GM12864 (cell line): Measurements from ENCODE around the gene CAPN5.

Source experiments
- DNase-seq: peaks from one replicate; pipeline ENCODE4 v3.0.0-alpha.2; 2011; ENCODE audit warnings: low read depth
- H3K4me3 ChIP-seq: 2 replicates; pipeline ENCODE4 v1.5.1; 2011; ENCODE audit warnings: mild to moderate bottlenecking, low read depth, low read length, control low read depth
- TF ChIP-seq, protein P1 (sequence below): IDR thresholded peaks from 2 replicates; pipeline ENCODE4 v1.5.1; 2011; ENCODE audit warnings: low read depth, mild to moderate bottlenecking, moderate library complexity, low read length, control low read depth, inconsistent platforms; ENCODE audit errors: missing control alignments

The CAPN5 gene

DNA sequence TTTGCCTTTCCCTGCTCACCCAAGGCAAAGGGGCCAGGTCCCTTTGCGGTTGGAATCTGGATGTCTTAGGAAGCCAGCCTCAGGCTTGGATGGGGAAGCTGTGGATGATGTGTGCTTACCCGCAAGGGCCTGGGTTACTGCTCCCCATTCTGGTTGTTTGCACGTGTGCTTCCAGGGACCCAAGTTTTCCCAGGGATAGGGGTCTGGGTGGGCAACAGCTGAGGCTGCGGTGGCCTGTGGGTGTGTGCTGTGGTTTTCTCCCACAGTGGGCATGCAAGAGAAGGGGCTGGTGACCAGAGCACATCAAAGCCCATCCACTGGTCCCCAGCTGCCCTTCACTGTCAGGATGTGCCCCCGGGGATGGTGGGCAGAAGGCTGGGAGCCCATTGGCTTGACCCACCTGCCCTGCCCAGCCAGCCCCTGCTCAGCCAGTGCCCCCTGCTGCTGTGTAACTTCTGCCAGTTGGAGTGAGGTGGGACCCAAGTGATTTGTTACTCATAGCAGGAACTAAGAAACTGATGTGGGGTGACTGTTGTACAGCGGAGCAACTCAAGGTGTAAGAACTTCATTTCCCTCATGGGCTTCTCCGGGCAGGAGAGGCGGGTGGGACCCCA lies 3.3 kb downstream of the CAPN5 start:
- no peak for DNase-seq
- TF ChIP-seq, protein P1, sequence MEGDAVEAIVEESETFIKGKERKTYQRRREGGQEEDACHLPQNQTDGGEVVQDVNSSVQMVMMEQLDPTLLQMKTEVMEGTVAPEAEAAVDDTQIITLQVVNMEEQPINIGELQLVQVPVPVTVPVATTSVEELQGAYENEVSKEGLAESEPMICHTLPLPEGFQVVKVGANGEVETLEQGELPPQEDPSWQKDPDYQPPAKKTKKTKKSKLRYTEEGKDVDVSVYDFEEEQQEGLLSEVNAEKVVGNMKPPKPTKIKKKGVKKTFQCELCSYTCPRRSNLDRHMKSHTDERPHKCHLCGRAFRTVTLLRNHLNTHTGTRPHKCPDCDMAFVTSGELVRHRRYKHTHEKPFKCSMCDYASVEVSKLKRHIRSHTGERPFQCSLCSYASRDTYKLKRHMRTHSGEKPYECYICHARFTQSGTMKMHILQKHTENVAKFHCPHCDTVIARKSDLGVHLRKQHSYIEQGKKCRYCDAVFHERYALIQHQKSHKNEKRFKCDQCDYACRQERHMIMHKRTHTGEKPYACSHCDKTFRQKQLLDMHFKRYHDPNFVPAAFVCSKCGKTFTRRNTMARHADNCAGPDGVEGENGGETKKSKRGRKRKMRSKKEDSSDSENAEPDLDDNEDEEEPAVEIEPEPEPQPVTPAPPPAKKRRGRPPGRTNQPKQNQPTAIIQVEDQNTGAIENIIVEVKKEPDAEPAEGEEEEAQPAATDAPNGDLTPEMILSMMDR = no peak
- no peak overlapping the region for H3K4me3 ChIP-seq

DNA sequence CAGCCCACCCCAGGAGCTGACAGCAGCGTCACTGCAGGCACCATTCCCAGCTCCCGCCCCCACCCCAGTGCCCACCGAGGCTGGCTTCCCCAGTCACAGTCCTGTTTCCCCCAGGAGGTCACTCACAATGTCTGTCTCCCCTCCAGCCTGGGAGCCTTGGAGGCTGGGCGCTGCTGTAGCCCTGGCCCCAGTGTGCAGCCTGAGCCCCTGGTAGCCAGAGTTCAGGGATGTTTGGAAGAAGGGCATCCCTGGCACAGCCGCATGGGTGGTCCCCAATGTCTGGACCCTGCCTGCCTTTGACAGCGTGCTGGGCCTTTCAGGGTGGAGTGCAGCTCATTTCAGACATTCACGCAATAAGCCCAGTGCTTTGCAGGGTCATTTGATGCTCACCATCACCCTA lies 4.3 kb downstream of the CAPN5 start:
- no peak for DNase-seq
- H3K4me3 ChIP-seq = no peak overlapping the region
- TF ChIP-seq, protein P1 = no peak

DNA sequence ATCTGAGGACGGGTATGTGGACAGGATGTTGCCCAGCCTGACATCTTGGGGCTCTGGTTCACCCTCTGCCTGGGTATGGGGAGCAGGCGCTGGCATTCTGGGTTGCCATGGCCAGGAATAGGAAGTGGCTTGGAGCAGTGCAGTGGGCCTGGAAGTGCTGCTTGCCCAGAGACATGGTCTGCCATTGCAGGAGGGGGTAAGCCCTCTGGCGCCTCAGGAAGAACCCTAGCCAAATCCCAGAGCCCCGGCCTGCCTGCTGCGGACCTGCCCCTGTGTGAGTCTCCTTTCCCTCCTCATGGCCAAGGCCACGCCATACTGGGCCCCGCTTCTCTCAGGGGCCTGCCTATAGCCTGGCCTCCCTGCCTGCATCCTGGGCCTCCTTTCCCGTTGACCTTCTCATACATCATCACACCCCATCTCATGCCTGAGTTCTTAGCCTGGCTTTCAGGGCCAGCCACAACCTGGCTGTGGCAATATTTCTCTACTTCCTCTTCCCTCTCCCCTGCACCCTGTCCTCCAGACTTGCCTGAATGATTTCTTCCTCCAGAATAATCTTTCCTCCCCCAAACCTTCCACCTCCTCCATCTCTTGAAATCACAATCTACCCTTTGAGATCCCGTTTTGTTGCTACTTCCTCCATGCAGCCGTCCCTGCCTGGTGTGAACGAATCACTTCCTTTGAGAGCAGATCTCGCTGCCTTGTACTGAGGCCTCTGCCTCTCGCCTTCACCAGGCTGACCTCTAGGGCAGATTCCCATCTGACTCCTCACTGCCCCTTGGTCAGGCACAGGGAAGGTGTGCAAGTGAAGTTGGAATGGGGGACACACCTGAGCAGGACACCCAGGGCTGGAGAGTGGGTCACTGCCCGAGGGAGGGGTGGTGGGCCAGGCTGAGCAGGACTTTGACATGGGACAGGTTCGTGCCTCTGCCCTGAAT lies 5.2 kb downstream of the CAPN5 start:
- TF ChIP-seq, protein P1 = no peak
- DNase-seq = no peak
- H3K4me3 ChIP-seq = no peak overlapping the region

DNA sequence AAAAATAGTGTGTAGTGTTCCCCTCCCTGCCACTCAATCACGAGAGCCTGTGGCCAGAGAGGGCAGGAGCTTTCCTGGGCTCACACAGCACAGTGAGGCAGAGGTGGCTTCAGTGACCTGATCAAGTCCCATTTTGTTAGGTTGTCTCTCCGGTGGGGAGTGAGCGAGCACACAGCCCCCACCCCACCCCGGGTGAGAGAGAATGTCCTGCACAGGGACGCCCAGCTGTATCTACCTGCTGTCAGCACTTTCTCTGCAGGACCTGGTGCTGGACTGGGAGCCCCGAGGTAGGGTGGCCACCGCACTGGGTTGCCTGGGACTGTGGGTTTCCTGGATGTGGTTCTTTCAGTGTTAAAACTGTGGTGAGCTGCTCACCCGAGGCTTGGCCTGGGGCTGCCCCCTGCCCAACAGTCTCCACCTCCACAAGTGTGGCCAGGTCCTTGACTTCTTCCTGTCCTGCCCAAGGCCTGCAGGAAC lies 6.1 kb downstream of the CAPN5 start:
- no peak overlapping the region for H3K4me3 ChIP-seq
- TF ChIP-seq, protein P1 = no peak

DNA sequence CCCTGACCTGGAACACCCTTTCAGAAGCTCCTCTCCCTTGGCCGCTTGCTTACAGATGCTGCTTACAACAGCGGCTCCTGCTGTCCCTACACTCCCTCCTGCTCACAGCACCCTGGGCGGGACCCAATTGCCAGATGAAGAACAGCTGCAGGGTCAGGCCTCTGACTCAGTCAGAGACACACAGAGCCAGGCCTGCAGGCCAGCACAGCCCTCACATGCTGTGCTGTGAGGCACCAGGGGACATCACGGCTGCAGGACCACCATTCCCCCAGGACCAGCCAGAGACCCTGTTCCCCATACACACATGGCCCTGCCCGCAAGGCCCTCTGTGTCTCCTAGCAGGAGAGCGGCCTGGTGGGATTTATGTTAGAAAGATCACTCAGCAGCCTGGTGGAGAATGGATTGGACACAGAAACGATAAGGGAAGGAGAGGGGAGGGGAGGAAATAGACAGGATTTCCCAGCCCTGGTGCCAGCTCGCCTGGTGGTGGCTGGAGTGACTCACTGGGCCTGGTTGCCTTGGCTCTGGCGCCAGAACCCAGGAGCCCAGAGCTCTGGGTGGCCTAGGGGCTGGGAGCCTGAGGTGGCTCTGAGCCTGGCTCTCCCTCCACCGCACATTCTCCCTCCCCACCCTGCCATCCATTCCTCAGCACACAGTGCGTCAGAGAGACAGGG lies 6.7 kb downstream of the CAPN5 start:
- TF ChIP-seq, protein P1 = no peak
- no peak for DNase-seq
- no peak overlapping the region for H3K4me3 ChIP-seq

More for the DNA sequence above, 6.1 kb downstream of the CAPN5 start:
- no peak for DNase-seq

DNA sequence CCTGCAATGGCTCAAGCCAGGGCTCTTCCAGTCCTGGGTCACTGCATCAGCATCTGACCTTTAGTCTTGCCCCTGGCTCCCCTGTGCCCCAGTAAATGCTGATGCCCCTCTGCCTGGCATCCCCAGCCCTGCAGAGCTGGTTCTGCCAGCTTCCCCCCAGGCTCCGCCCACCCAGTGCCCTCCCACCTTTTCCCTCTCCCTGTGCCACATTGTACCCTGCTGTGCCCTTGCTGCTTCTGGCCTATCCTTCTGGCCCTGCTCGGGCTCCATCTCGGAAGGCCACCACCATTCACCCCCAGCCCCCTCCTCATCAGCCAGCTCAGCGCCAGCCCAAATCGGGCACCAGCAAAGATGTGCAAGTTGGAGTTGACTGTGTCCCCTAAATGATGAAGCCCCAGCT lies 7.4 kb downstream of the CAPN5 start:
- TF ChIP-seq, protein P1 = no peak

More for the DNA sequence above, 7.4 kb downstream of the CAPN5 start:
- H3K4me3 ChIP-seq = no peak overlapping the region
- DNase-seq = no peak
